IMR-90 (cell line): ENCODE data around the gene BRSK1. TPM values are rescaled to one million over a fixed set of nuclear protein-coding genes. Genes with fewer than 3 reads are reported as not detected.

ENCODE experiments used
- ATAC-seq: fragments of 200-7000 bp; cut with Tn5 transposase; 2 replicates; pipeline ENCODE4 v1.9.1; 2020; ENCODE audit warnings: low read depth, mild to moderate bottlenecking, moderate library complexity
- BruUV-seq: library from RNA; stranded (reverse); fragments of 400-500 nt; replicated peaks from 2 replicates; lab custom pipeline; 2021; lab: Mats Ljungman, UMichigan
- CTCF ChIA-PET: fragments of 300-600 bp; formaldehyde crosslinking; extraction: SDS; loops from one replicate; lab custom pipeline; 2021; ENCODE audit warnings: antibody characterized with exemption; lab: Yijun Ruan, JAX
- POLR2A ChIA-PET: fragments of 300-600 bp; sonication (Branson Sonifier 250); formaldehyde crosslinking; loops from one replicate; lab custom pipeline; 2022; ENCODE audit warnings: antibody characterized with exemption; ENCODE audit not compliant: unreplicated experiment; lab: Charles Lee
- DNase-seq: peaks from one replicate; pipeline ENCODE4 v3.0.0; 2013
- H2AFZ ChIP-seq: replicated peaks from 2 replicates; pipeline ENCODE3; 2013; ENCODE audit warnings: low read length, mild to moderate bottlenecking; ENCODE audit not compliant: poor library complexity
- H2AK5ac ChIP-seq: 2 replicates; pipeline ENCODE4 v1.6.1; 2013; ENCODE audit warnings: low read depth, low read length, inconsistent platforms
- H2AK9ac ChIP-seq: replicated peaks from 2 replicates; pipeline ENCODE3; 2013; ENCODE audit warnings: mild to moderate bottlenecking, low read depth, low read length, moderate library complexity; ENCODE audit not compliant: poor library complexity
- H2BK120ac ChIP-seq: 2 replicates; pipeline ENCODE4 v1.6.1; 2013; ENCODE audit warnings: low read depth, low read length, inconsistent platforms
- H2BK15ac ChIP-seq: 3 replicates; pipeline ENCODE4 v1.6.1; 2013; ENCODE audit warnings: low read depth, low read length, inconsistent platforms
- H2BK20ac ChIP-seq: 2 replicates; pipeline ENCODE4 v1.6.1; 2013; ENCODE audit warnings: low read depth, mild to moderate bottlenecking, inconsistent platforms, low read length, moderate library complexity
- H2BK5ac ChIP-seq: 2 replicates; pipeline ENCODE4 v1.6.1; 2013; ENCODE audit warnings: mild to moderate bottlenecking, low read depth, low read length, inconsistent platforms; ENCODE audit not compliant: poor library complexity, severe bottlenecking
- H3K14ac ChIP-seq: replicated peaks from 2 replicates; pipeline ENCODE4 v1.6.1; 2013; ENCODE audit warnings: low read depth, low read length, inconsistent platforms
- H3K18ac ChIP-seq: 2 replicates; pipeline ENCODE4 v1.6.1; 2013; ENCODE audit warnings: low read depth, low read length, control low read depth
- H3K23ac ChIP-seq: 2 replicates; pipeline ENCODE4 v1.6.1; 2013; ENCODE audit warnings: low read depth, low read length, inconsistent platforms
- H3K27ac ChIP-seq: 2 replicates; pipeline ENCODE4 v1.5.1; 2013; ENCODE audit warnings: mild to moderate bottlenecking, control low read depth, low read length; ENCODE audit not compliant: insufficient read depth
- H3K27me3 ChIP-seq: 2 replicates; pipeline ENCODE4 v1.6.1; 2013; ENCODE audit warnings: low read length; ENCODE audit not compliant: control insufficient read depth, insufficient read depth
- H3K36me3 ChIP-seq: 2 replicates; pipeline ENCODE4 v1.6.1; 2013; ENCODE audit warnings: low read length, mixed read lengths; ENCODE audit not compliant: control insufficient read depth, insufficient read depth
- H3K4ac ChIP-seq: 2 replicates; pipeline ENCODE4 v1.6.1; 2013; ENCODE audit warnings: low read depth, low read length, inconsistent platforms
- H3K4me1 ChIP-seq: 2 replicates; pipeline ENCODE4 v1.6.1; 2013; ENCODE audit warnings: low read length, mixed read lengths; ENCODE audit not compliant: control insufficient read depth, insufficient read depth
- H3K4me2 ChIP-seq: 2 replicates; pipeline ENCODE4 v1.6.1; 2013; ENCODE audit warnings: low read depth, mild to moderate bottlenecking, control low read depth, low read length, moderate library complexity
- H3K4me3 ChIP-seq: 2 replicates; pipeline ENCODE4 v1.5.1; 2013; ENCODE audit warnings: low read depth, mild to moderate bottlenecking, control low read depth, low read length, moderate library complexity; ENCODE audit not compliant: insufficient read depth
- H3K56ac ChIP-seq: 2 replicates; pipeline ENCODE4 v1.6.1; 2013; ENCODE audit warnings: low read length, inconsistent platforms; ENCODE audit not compliant: insufficient read depth; ENCODE audit errors: extremely low read depth
- H3K79me1 ChIP-seq, 2 experiments: 2 replicates each; pipeline ENCODE4 v1.6.1; 2013; ENCODE audit warnings: low read length in 2 of 2, inconsistent platforms in 1 of 2, low read depth in 1 of 2
- H3K9ac ChIP-seq: 2 replicates; pipeline ENCODE4 v1.6.1; 2013; ENCODE audit warnings: low read depth, low read length, control low read depth
- H3K9me1 ChIP-seq: 2 replicates; pipeline ENCODE4 v1.6.1; 2013; ENCODE audit warnings: low read length, inconsistent platforms; ENCODE audit not compliant: insufficient read depth
- H3K9me3 ChIP-seq: 2 replicates; pipeline ENCODE4 v1.6.1; 2013; ENCODE audit warnings: low read length; ENCODE audit not compliant: control insufficient read depth, insufficient read depth
- H4K20me1 ChIP-seq: 2 replicates; pipeline ENCODE4 v1.6.1; 2013; ENCODE audit warnings: low read length, inconsistent platforms; ENCODE audit not compliant: insufficient read depth
- H4K5ac ChIP-seq: 2 replicates; pipeline ENCODE4 v1.6.1; 2013; ENCODE audit warnings: mild to moderate bottlenecking, low read depth, low read length, control low read depth
- H4K8ac ChIP-seq, 2 experiments: 2 replicates each; pipeline ENCODE4 v1.6.1; 2013; ENCODE audit warnings: low read depth in 2 of 2, low read length in 2 of 2, control low read depth in 1 of 2, inconsistent platforms in 1 of 2
- H4K91ac ChIP-seq: 2 replicates; pipeline ENCODE4 v1.6.1; 2013; ENCODE audit warnings: low read depth, low read length, inconsistent platforms; ENCODE audit not compliant: insufficient read depth
- CEBPB ChIP-seq: IDR thresholded peaks from 2 replicates; pipeline ENCODE4 v1.6.1; 2012; ENCODE audit warnings: low read depth, low read length, improper control_type of control experiment
- CHD1 ChIP-seq: IDR thresholded peaks from 2 replicates; pipeline ENCODE4 v1.6.1; 2012; ENCODE audit warnings: low read depth, low read length, improper control_type of control experiment
- CTCF ChIP-seq: conservative IDR thresholded peaks from 2 replicates; pipeline ENCODE4 v1.5.1; 2012; ENCODE audit warnings: mild to moderate bottlenecking, low read depth, low read length, improper control_type of control experiment
- FOS ChIP-seq: fragments of 150-350 bp; IDR thresholded peaks from 2 replicates; pipeline ENCODE4 v1.6.1; 2016; ENCODE audit warnings: low read depth, low read length
- MAFK ChIP-seq: IDR thresholded peaks from 2 replicates; pipeline ENCODE4 v1.6.1; 2012; ENCODE audit warnings: low read depth, low read length, improper control_type of control experiment
- MXI1 ChIP-seq: IDR thresholded peaks from 2 replicates; pipeline ENCODE4 v1.6.1; 2012; ENCODE audit warnings: low read depth, mild to moderate bottlenecking, low read length, moderate library complexity, borderline replicate concordance
- NFE2L2 ChIP-seq: fragments of 150-350 bp; IDR thresholded peaks from 2 replicates; pipeline ENCODE4 v1.6.1; 2016; ENCODE audit warnings: low read depth, mild to moderate bottlenecking, low read length
- POLR2A ChIP-seq: IDR thresholded peaks from 2 replicates; pipeline ENCODE4 v1.6.1; 2012; ENCODE audit warnings: mild to moderate bottlenecking, low read depth, low read length
- RAD21 ChIP-seq: IDR thresholded peaks from 2 replicates; pipeline ENCODE4 v1.6.1; 2012; ENCODE audit warnings: low read length, improper control_type of control experiment
- RCOR1 ChIP-seq: IDR thresholded peaks from 2 replicates; pipeline ENCODE4 v1.6.1; 2012; ENCODE audit warnings: mild to moderate bottlenecking, low read length, improper control_type of control experiment; ENCODE audit not compliant: insufficient replicate concordance
- SMC3 ChIP-seq: fragments of 150-350 bp; IDR thresholded peaks from 2 replicates; pipeline ENCODE4 v1.6.1; 2016; ENCODE audit warnings: low read depth, mild to moderate bottlenecking, antibody characterized with exemption, low read length, moderate library complexity
- USF2 ChIP-seq: fragments of 150-350 bp; IDR thresholded peaks from 2 replicates; pipeline ENCODE4 v1.6.1; 2017; ENCODE audit warnings: mild to moderate bottlenecking, antibody characterized with exemption, low read length, low read depth
- WGBS, 2 experiments: methylation state at CpG; one replicate each; pipeline versions ENCODE4 v1.1.5 to v1.1.7; 2013; ENCODE audit warnings: missing lambda C conversion rate in 2 of 2; ENCODE audit not compliant: insufficient read length in 1 of 2; ENCODE audit errors: extremely low coverage in 2 of 2; 5-methylcytosine and 5-hydroxymethylcytosine counted together
- dilution Hi-C: fragments of 300-500 bp; cut with HindIII; formaldehyde crosslinking; loops from one replicate; pipeline ENCODE4 v1.14.3; 2018; ENCODE audit warnings: low sequenced_read_pairs; ENCODE audit not compliant: unreplicated experiment
- in situ Hi-C: fragments of 300-500 bp; cut with MboI; formaldehyde crosslinking; loops from 3 replicates; pipeline ENCODE4 v1.14.3; 2019; ENCODE audit warnings: low sequenced_read_pairs, inconsistent platforms, mixed read lengths
- intact Hi-C: fragments of 100-400 bp; cut with micrococcal nuclease; formaldehyde crosslinking; loops from 2 replicates; pipeline ENCODE4 v1.10.0; 2022
- polyA plus RNA-seq, 3 experiments: library from polyadenylated mRNA; depleted of rRNA; stranded (reverse); fragments of >200 nt; gene quantifications; 2 replicates each; pipeline ENCODE4 v1.2.3, GENCODE V29; 2012; ENCODE audit warnings: low replicate concordance in 1 of 3
- total RNA-seq: library from RNA; depleted of rRNA; stranded (reverse); fragments of >200 nt; gene quantifications from 2 replicates; pipeline ENCODE4 v1.2.3, GENCODE V29; 2012
- TF ChIP-seq, protein P1 (sequence below): fragments of 150-350 bp; IDR thresholded peaks from 2 replicates; pipeline ENCODE4 v1.6.1; 2016; ENCODE audit warnings: low read depth, mild to moderate bottlenecking, low read length, moderate library complexity, borderline replicate concordance

BRSK1 gene
- total and polyA plus RNA-seq, 2 of the 4 experiments (the other 2 are of a cell fraction), result 2.5 to 22.3 TPM

GRCh38 chr19:55247621-55248099, 36.1 kb upstream of the BRSK1 start:
- Histone ChIP-seq H3K4ac (no peak overlapping the region), H3K27me3 (no peaks in the 10 kb centered on the region), H3K4me1 (0 out of 2 replicates have a peak, but pooled peaks cover 1% of the 10 kb centered on the region), H3K4me2 (no peak overlapping the region), H3K56ac (no peak overlapping the region), H3K27ac (no peak overlapping the region), H3K9ac (no peak overlapping the region), H2BK15ac (no peak overlapping the region), H4K91ac (no peak overlapping the region), H2AFZ (no peak overlapping the region), H3K79me1 (peaks cover 12 to 84% of the 10 kb centered on the region in 2 experiments), H3K9me3 (no peaks in the 10 kb centered on the region), H2BK120ac (no peak overlapping the region), H3K14ac (no peak overlapping the region), H4K8ac (no peak overlapping the region), H2AK5ac (no peak overlapping the region), H3K4me3 (no peak overlapping the region), H3K23ac (no peak overlapping the region), H2AK9ac (peak overlapping the region; percentile 78), H4K20me1 (peaks cover 66% of the 10 kb centered on the region), H2BK20ac (no peak overlapping the region), H3K36me3 (peaks cover 29% of the 10 kb centered on the region), H4K5ac (no peak overlapping the region), H2BK5ac (no peak overlapping the region), H3K9me1 (peaks cover 23% of the 10 kb centered on the region), H3K18ac (no peak overlapping the region)
- CTCF ChIA-PET, result no interaction called here
- 100% methylated on average over 1 of the region's 10 CpGs; no CpG with 5 or more reads in 1 of the 2 experiments for WGBS, 2 experiments
- dilution Hi-C loops, result no loop called here
- BruUV-seq, result no TSS peak
- in situ Hi-C loops, result no loop called here
- DNase-seq (no peak), ATAC-seq (no peak)
- TF ChIP-seq CHD1 (no peak), CTCF (no peak), SMC3 (no peak), NFE2L2 (no peak), MXI1 (no peak), POLR2A (no peak), MAFK (no peak), USF2 (no peak), FOS (no peak), RAD21 (no peak), RCOR1 (no peak), CEBPB (no peak)
- TF ChIP-seq, protein P1, sequence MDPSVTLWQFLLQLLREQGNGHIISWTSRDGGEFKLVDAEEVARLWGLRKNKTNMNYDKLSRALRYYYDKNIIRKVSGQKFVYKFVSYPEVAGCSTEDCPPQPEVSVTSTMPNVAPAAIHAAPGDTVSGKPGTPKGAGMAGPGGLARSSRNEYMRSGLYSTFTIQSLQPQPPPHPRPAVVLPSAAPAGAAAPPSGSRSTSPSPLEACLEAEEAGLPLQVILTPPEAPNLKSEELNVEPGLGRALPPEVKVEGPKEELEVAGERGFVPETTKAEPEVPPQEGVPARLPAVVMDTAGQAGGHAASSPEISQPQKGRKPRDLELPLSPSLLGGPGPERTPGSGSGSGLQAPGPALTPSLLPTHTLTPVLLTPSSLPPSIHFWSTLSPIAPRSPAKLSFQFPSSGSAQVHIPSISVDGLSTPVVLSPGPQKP, result no peak
- POLR2A ChIA-PET, result no interaction called here
- intact Hi-C loops, result no loop called here
